ENCODE results near the gene SIN3A.
A peak's percentile ranks its signal among the peaks of the same experiment; 100 is the strongest.
"Not testable (repeated sequence)": the region's sequence is repeated elsewhere in the genome, so short reads cannot be mapped to it uniquely, and the experiment has no call there.

Gene SIN3A

GRCh38 chr15:75451674-75452363 lies at the start of gene SIN3A:
TSS of gene SIN3A (minus strand) at chr15:75451690. CDS start at chr15:75430375, 21,315 bp downstream.
- DNase-seq (ENCODE audit: low read depth in 2 of 2) = peak; percentile 98

- DNase-seq (ENCODE audit: low read depth in 2 of 2) = no peak
Measured at GRCh38 chr15:75493732-75494131, 42.2 kb upstream of the SIN3A start.

- no peak for DNase-seq (ENCODE audit: low read depth in 2 of 2)
Measured at GRCh38 chr15:75483961-75484360, 32.5 kb upstream of the SIN3A start.

GRCh38 chr15:75483556-75483955 lies 32.1 kb upstream of the SIN3A start:
- not testable (repeated sequence) for DNase-seq (ENCODE audit: low read depth in 2 of 2)

- no peak for DNase-seq (ENCODE audit: low read depth in 2 of 2)
Measured at GRCh38 chr15:75483106-75483505, 31.6 kb upstream of the SIN3A start.

GRCh38 chr15:75480463-75480862 lies 29.0 kb upstream of the SIN3A start:
- DNase-seq (ENCODE audit: low read depth in 2 of 2) = not testable (repeated sequence)

- no peak for DNase-seq (ENCODE audit: low read depth in 2 of 2)
Measured at GRCh38 chr15:75479670-75480069, 28.2 kb upstream of the SIN3A start.

- DNase-seq (ENCODE audit: low read depth in 2 of 2) = not testable (repeated sequence)
Measured at GRCh38 chr15:75477094-75477493, 25.6 kb upstream of the SIN3A start.

GRCh38 chr15:75468913-75469598 lies 17.6 kb upstream of the SIN3A start:
- no peak for DNase-seq (ENCODE audit: low read depth in 2 of 2)

GRCh38 chr15:75460646-75461045 lies 9.2 kb upstream of the SIN3A start:
- no peak for DNase-seq (ENCODE audit: low read depth in 2 of 2)

- no peak for DNase-seq (ENCODE audit: low read depth in 2 of 2)
Measured at GRCh38 chr15:75459581-75459980, 8.1 kb upstream of the SIN3A start.

- DNase-seq (ENCODE audit: low read depth in 2 of 2) = no peak
Measured at GRCh38 chr15:75456710-75457109, 5.2 kb upstream of the SIN3A start.

- peak; percentile 40 to 44 for DNase-seq (ENCODE audit: low read depth in 2 of 2)
Measured at GRCh38 chr15:75455982-75456531, 4.6 kb upstream of the SIN3A start.

- peak; percentile 80 to 82 for DNase-seq (ENCODE audit: low read depth in 2 of 2)
Measured at GRCh38 chr15:75455424-75455981, 4.0 kb upstream of the SIN3A start.

- DNase-seq (ENCODE audit: low read depth in 2 of 2) = peak; percentile 71 to 74
Measured at GRCh38 chr15:75454471-75455378, 3.2 kb upstream of the SIN3A start.

GRCh38 chr15:75453703-75454470 lies 2.4 kb upstream of the SIN3A start:
- DNase-seq (ENCODE audit: low read depth in 2 of 2) = peak; percentile 95 to 96

GRCh38 chr15:75452865-75453702 lies 1.6 kb upstream of the SIN3A start:
- DNase-seq (ENCODE audit: low read depth in 2 of 2) = peak; percentile 59 to 70

GRCh38 chr15:75452364-75452864 lies 924 bp upstream of the SIN3A start:
- DNase-seq (ENCODE audit: low read depth in 2 of 2) = peak; percentile 57 to 72

GRCh38 chr15:75451202-75451673 lies 252 bp downstream of the SIN3A start:
- no peak for DNase-seq (ENCODE audit: low read depth in 2 of 2)
